GM19043 (cell line): Measurements from ENCODE around the gene CERS6.

ENCODE experiments used
- ATAC-seq: cut with Tn5 transposase; IDR thresholded peaks from one replicate; pipeline ENCODE4 v1.9.1; 2021; ENCODE audit warnings: low read depth; ENCODE audit not compliant: unreplicated experiment

Gene CERS6

GRCh38 chr2:168562971-168563370 is 106.9 kb downstream of the CERS6 start:
- no peak for ATAC-seq

- no peak for ATAC-seq
Observed at GRCh38 chr2:168564641-168565040, 108.6 kb downstream of the CERS6 start.

- ATAC-seq, result no peak
Observed at GRCh38 chr2:168565112-168565511, 109.0 kb downstream of the CERS6 start.

GRCh38 chr2:168565512-168565911 is 109.4 kb downstream of the CERS6 start:
- no peak for ATAC-seq

GRCh38 chr2:168566974-168567665 is 111.0 kb downstream of the CERS6 start:
- no peak for ATAC-seq

GRCh38 chr2:168567836-168568235 is 111.8 kb downstream of the CERS6 start:
- no peak for ATAC-seq

- no peak for ATAC-seq
Observed at GRCh38 chr2:168568476-168569267, 112.6 kb downstream of the CERS6 start.

- ATAC-seq, result no peak
Observed at GRCh38 chr2:168571061-168571460, 115.0 kb downstream of the CERS6 start.

GRCh38 chr2:168573128-168573903 is 117.2 kb downstream of the CERS6 start:
- ATAC-seq, result no peak

GRCh38 chr2:168574856-168575630 is 119.0 kb downstream of the CERS6 start:
- ATAC-seq, result no peak

GRCh38 chr2:168577885-168578284 is 121.8 kb downstream of the CERS6 start:
- ATAC-seq, result no peak

GRCh38 chr2:168583064-168583709 is 127.1 kb downstream of the CERS6 start:
- ATAC-seq, result peak; percentile 54

GRCh38 chr2:168583710-168584521 is 127.8 kb downstream of the CERS6 start:
- no peak for ATAC-seq

GRCh38 chr2:168584911-168585310 is 128.8 kb downstream of the CERS6 start:
- no peak for ATAC-seq

- no peak for ATAC-seq
Observed at GRCh38 chr2:168585700-168586099, 129.6 kb downstream of the CERS6 start.

GRCh38 chr2:168587307-168587706 is 131.2 kb downstream of the CERS6 start:
- ATAC-seq, result no peak

GRCh38 chr2:168589236-168590211 is 133.5 kb downstream of the CERS6 start:
- ATAC-seq, result no peak
